ENCODE data around the gene EDRF1. TPM values are rescaled to one million over a fixed set of nuclear protein-coding genes. Genes with fewer than 3 reads are reported as not detected.

The EDRF1 gene
- total RNA-seq, 1 experiment from 2014 or later, result 32.9 TPM

GRCh38 chr10:125775491-125776106 lies 56.1 kb downstream of the EDRF1 start, which contains the start of gene MMP21:
Gene MMP21 (minus strand): TSS chr10:125775821. CDS start chr10:125775821, 0 bp downstream.
- ATAC-seq, result no peak; the same call in 1 of the 2 replicates
- Mint-ChIP-seq H3K27ac (no peak within 1 kb of the TSS), H3K27me3 (ENCODE audit: low read depth) (peaks cover 2% of the 10 kb centered on the region; the same call in 1 of the 2 replicates), H3K36me3 (no peaks in the 10 kb centered on the region), H3K4me3 (no peak within 1 kb of the TSS), H3K9me3 (peaks cover 18% of the 10 kb centered on the region), H3K4me1 (no peaks in the 10 kb centered on the region)
- CTCF ChIA-PET, result no interaction called here
- TF ChIP-seq ZNF532 (CRISPR knock-in tag; IDR thresholded peaks at IDR 0.05; ENCODE audit: borderline replicate concordance) (no peak), NR3C1 (CRISPR knock-in tag; conservative IDR thresholded peaks at IDR 0.05; ENCODE audit: low read depth) (no peak), TP53 (CRISPR knock-in tag; IDR thresholded peaks at IDR 0.05) (no peak), NR1H2 (CRISPR knock-in tag; IDR thresholded peaks at IDR 0.05) (no peak), AFF4 (CRISPR knock-in tag; IDR thresholded peaks at IDR 0.05; ENCODE audit: borderline replicate concordance) (no peak), AR (CRISPR knock-in tag; IDR thresholded peaks at IDR 0.05) (no peak), FOXP1 (CRISPR knock-in tag; IDR thresholded peaks at IDR 0.05; ENCODE audit: borderline replicate concordance) (no peak)
- DNase-seq (ENCODE audit: low spot score), result no peak
- POLR2A ChIA-PET, result no interaction called here

- no peaks in the 10 kb centered on the region for H3K4me1 Mint-ChIP-seq
- ChIA-PET POLR2A (no interaction called here), CTCF (no interaction called here)
- TF ChIP-seq ZNF232 (CRISPR knock-in tag; IDR thresholded peaks at IDR 0.05), result no peak
- TF ChIP-seq ZNF671 (CRISPR knock-in tag; IDR thresholded peaks at IDR 0.05), result no peak
- ATAC-seq (no peak), DNase-seq (ENCODE audit: low spot score) (no peak)
- no peaks in the 10 kb centered on the region for H3K36me3 Mint-ChIP-seq
- no peak overlapping the region for H3K4me3 Mint-ChIP-seq
- no peak overlapping the region for H3K27ac Mint-ChIP-seq
- H3K9me3 Mint-ChIP-seq, result peaks cover 18% of the 10 kb centered on the region
- H3K27me3 Mint-ChIP-seq (ENCODE audit: low read depth), result peaks cover 2% of the 10 kb centered on the region; the same call in 1 of the 2 replicates
Measured at GRCh38 chr10:125777806-125778205, 58.3 kb downstream of the EDRF1 start.

GRCh38 chr10:125778556-125778955 lies 59.0 kb downstream of the EDRF1 start:
- H3K27me3 Mint-ChIP-seq (ENCODE audit: low read depth), result peaks cover 2% of the 10 kb centered on the region; the same call in 1 of the 2 replicates
- ChIA-PET CTCF (no interaction called here), POLR2A (no interaction called here)
- ATAC-seq (no peak), DNase-seq (ENCODE audit: low spot score) (no peak)
- no peaks in the 10 kb centered on the region for H3K4me1 Mint-ChIP-seq
- peaks cover 18% of the 10 kb centered on the region for H3K9me3 Mint-ChIP-seq
- H3K36me3 Mint-ChIP-seq, result no peaks in the 10 kb centered on the region
- no peak overlapping the region for H3K4me3 Mint-ChIP-seq
- no peak overlapping the region for H3K27ac Mint-ChIP-seq
- no peak for TF ChIP-seq ATF1 (CRISPR knock-in tag; IDR thresholded peaks at IDR 0.05)
- TF ChIP-seq PRRX2 (CRISPR knock-in tag; IDR thresholded peaks at IDR 0.05), result no peak
- TF ChIP-seq USF1 (CRISPR knock-in tag; IDR thresholded peaks at IDR 0.05), result no peak
- no peak for TF ChIP-seq ZNF532 (CRISPR knock-in tag; IDR thresholded peaks at IDR 0.05; ENCODE audit: borderline replicate concordance)
- no peak for TF ChIP-seq HMGA2 (CRISPR knock-in tag; IDR thresholded peaks at IDR 0.05)
- no peak for TF ChIP-seq FOXJ3 (CRISPR knock-in tag; IDR thresholded peaks at IDR 0.05; ENCODE audit: borderline replicate concordance)
